NCI-H69 (cell line): ENCODE results near the gene EXOSC7.

Experiments used
- DNase-seq: peaks from one replicate; lab custom pipeline; 2025; lab: John Stamatoyannopoulos, UW

The EXOSC7 gene

GRCh38 chr3:44993471-44994205 is 17.6 kb downstream of the EXOSC7 start:
- DNase-seq: peak; percentile 58

DNA sequence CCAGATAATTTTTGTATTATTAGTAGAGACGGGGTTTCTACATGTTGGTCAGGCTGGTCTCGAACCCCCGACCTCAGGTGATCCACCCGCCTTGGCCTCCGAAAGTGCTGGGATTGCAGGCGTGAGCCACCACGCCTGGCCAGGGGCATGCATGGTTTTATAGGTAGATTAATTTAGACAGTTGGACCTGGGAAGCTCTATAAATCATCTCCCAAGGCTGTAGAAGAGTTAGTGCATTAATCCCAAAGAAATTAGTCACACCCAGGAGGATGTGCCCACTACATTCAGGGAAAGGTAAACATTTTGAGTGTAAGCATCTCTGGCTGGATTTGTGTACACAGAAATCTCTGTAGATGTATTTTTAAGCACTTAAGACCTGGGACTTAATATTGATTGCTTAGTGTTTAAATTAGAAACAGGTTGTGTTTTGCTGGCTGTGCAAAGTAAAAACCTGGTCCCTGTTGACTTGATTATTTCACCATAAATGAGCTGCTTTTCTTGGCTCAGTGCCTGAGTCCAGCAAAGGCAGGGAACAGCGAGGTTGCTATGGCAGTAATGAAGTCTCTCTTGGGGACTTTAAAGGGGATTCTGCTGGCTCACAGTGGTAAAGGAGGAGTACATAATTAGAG is 19.2 kb downstream of the EXOSC7 start:
- peak; percentile 95 for DNase-seq

DNA sequence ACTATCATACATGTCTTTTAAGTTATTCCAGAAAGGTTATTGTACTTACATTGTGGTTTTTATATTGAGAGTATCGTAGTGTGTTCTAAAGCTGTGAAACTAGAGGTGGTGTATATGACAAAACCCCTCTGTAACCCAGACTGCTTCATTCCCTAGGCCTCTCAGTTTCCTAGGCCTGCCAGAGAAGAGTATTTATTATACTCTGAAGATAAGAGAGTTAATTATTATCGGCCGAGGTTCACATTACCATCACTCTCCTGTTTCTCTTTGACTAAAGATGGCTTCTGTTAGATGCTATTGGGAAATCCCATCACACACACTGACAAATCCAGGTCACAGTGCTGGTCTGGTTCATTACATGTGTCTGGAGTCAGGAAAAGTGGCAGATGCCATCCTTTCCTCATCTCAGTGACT is 20.5 kb downstream of the EXOSC7 start:
- DNase-seq: no peak

GRCh38 chr3:44999782-45000181 is 23.7 kb downstream of the EXOSC7 start:
- DNase-seq: no peak

GRCh38 chr3:45000823-45001222 is 24.8 kb downstream of the EXOSC7 start:
- no peak for DNase-seq

- no peak for DNase-seq
Observed at GRCh38 chr3:45001738-45002137, 25.7 kb downstream of the EXOSC7 start.

DNA sequence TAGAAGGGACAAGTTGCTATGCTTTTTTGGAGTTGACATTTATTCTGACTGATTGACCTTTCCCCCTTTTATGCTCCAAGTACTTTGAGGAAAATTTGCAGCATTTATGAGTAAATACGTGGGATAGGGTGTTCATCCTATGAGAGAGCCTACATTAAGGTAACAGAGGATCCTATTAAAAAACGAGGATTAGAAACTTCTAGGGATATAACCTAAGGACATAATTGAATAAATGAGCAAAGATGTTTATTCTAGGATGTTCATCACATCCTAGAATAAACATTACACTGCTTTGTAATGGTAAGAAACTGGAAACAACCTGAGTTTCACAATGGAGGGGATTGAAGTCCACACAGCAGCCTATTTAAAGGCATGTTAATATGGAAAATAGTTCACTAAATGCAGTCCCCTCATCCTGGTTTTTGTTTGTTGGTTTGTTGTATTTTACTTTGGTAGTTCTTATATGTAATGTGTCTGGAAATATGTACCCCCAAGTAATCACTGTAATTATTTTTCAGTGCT is 26.2 kb downstream of the EXOSC7 start:
- no peak for DNase-seq

DNA sequence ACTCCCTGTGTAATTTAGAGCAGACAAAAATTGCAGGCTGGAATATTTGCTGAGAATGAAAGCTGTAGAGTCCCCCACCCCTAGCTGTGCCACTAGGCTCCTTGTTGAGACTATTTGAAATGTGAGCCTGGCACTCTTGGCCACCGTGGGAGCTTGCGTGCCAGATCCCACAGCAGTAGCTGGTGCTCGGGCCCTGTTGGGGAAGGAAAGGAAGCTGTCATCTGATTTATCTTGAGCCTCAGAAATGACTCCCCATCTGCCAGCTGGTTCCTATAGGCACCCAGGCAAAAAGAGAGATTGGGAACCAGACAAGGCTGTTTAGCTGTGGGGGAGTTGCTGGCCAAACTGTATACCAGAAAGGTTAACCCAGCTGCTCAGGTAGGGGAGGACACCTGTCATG is 26.7 kb downstream of the EXOSC7 start:
- no peak for DNase-seq

DNA sequence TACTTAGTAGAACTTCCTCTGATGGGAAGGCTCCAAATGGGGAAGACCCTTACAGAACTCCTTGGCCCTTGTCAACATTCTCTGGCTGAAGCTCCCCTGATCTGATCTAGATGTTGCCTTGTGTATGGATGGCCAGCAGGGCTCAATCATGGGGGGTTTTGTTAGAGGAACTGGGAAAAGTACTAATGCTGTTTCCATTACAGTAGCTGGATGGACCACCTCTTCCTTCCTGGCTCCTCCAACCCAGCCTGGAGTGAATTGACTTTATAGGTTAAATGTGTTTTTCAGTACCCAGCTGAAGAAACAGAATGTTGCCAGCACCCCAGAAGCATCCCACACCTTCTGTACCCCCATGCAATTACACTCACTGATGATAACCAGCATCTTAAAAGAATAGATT is 27.4 kb downstream of the EXOSC7 start:
- no peak for DNase-seq

DNA sequence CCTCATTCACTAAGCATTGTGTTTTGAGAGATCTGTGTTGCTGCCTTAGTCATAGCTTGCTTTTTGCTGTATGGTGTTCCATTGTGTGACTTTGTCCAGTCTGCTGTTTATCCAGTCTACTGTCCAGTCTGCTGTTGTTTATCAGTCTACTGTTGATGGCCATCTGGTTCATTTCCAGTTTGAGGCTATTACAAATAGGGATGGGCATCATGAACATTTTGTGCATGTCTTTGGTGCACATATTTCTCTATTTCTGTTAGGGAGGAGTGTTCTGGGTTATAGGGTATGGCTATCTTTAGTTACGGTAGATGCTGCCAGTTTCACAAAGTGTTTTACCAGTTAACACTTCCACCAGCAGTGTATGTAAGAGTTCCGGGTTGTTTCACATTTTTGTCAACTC is 27.8 kb downstream of the EXOSC7 start:
- DNase-seq: no peak

GRCh38 chr3:45007091-45007490 is 31.0 kb downstream of the EXOSC7 start:
- no peak for DNase-seq

DNA sequence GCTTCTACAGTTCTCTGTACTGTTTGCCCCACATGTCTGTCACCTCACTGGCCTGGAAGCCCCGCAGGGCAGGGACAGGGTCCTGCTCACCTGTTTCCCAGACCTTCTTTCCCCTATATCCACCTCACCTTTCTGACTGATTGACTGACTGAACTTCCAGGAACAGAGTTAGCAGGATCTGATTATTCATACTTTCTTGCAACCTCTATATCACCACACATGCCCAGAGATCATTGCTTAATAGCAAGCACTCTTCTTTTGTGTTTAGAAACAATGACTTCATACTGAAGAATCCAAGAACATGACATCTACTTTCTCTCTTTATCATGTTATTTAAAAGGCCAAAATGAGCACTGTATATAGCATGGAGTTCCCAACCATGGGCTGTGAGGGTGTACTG is 32.1 kb downstream of the EXOSC7 start:
- DNase-seq: no peak

DNA sequence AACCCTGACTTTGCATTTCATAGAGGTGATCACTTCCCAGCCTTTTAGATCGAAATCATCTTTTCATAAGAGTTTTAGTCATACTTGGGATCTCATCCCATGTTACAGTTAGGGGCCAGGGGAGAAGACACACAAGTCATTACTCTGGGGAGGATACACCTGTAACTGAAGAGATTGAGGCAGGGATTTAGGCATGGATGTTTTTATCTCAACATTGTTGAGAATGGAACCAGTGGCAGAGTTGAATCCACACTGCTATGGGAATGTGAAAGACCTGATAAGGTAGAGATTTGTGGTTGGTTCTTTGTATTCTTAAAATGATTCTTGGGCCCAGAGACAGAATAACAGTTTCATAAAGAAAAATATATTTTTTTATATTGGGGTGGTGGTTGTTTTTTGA is 33.8 kb downstream of the EXOSC7 start:
- no peak for DNase-seq

DNA sequence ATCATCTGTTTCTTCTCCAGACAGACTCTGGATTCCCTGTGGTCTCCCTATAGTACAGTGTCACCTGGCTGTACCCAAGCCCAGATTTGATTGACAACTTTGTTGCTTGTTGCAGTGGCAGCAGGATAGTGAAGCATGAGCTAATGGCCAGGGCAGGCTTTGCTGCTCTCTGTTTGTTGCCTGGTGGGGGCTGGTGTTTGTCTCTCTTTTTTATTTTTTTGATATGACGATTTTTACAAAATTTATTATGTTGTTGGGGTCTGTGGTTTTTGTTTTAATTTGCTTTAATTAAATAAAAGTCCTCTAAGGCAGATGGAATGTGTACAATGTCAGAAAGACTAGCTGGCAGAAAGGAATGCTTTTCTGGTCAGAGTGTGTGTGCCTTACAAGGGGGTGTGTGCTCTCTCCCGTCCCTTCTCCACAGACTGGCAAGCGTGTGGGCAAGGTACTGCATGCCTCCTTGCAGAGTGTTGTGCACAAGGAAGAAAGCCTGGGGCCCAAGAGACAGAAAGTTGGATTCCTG is 34.8 kb downstream of the EXOSC7 start:
- no peak for DNase-seq

DNA sequence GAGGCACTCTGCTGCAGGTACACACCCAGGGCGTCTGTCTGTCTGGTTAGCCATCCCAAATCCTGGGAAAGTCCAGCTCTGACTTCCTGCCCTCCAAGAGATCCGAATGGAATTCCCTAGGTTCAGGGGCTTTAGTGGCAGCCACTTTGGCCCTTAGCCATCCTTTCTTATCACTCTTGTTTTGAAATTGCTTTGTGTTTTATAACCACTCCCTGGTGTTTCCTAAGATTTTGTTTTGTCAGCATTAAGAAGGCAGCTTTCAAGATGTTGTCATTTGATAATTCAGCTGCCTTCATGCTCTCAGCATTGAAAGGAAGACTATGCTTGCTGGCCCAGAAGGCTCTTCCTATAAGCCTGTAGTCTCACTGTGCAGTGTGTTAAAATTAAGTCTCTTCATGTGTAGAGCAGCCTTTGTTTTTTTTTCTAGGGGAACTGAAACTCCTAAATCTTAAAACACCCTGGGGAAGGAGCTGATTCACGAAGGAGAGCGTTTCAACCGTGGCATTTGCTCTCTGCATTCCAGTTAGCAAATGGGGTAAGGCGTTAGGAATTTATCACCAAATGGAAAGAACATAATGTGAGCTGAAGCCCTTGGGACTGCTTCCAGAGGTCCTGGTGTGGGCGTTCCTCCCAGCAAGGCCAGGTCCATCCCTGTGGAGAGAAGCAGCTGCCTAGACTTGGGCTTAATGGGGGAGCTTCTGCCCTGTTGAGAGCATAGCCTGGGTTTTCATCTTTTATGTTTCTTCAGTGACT is 35.9 kb downstream of the EXOSC7 start:
- DNase-seq: no peak

GRCh38 chr3:45012577-45012976 is 36.5 kb downstream of the EXOSC7 start:
- no peak for DNase-seq

DNA sequence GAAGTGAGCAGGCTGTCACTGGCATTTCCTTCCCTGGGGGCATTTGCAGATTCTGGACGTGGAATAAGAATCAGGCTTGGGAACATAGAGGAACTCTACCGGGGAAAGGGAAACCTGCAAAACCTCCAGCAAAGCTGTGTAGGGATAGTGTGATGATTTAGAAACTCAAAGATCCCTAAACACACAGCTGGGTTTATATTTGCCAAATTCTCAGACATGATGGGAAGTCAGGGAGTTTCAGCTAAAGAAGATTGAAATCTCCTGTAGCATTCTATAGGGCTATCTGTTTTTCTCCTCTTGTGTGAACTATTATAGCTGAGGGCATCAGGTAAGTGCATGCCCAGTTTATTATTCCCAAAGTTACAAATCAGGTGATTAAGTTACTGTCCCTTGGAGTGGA is 40.9 kb downstream of the EXOSC7 start:
- no peak for DNase-seq

- no peak for DNase-seq
Observed at GRCh38 chr3:45017821-45018220, 41.8 kb downstream of the EXOSC7 start.

DNA sequence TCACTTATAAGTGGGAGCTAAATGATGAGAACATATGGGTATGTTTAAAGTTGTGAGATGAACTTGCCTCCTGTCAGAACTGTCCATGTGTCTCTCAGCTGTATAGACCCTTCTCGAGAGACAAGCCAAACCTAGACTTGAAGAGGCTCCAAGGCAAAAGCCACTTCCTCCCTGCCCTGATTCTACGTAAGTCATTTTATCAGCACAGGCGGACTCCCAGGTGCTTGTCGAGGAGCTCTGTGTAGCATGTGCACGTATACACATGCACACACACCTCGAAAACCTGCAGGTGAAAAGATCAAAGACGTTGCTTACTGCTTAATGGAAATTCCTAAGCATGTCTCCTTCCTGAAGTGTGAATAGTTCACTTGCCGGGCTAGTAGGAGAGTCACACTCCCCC is 44.5 kb downstream of the EXOSC7 start:
- DNase-seq: no peak

- no peak for DNase-seq
Observed at GRCh38 chr3:45021524-45022297, 45.7 kb downstream of the EXOSC7 start.

DNA sequence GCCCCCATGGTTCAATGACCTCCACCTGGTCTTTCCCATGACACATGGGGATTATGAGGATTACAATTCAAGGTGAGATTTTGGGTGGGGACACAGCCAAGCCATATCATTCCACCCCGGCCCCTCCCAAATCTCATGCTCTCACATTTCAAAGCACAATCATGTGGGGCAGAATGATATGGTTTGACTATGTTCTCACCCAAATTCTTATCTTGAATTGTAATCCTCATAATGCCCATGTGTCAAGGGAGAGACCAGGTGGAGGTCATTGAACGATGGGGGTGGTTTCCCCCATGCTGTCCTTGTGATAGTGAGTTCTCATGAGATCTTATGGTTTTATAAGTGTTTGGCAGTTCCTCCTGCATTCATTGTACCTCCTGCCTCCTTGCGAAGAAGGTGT is 47.6 kb downstream of the EXOSC7 start:
- DNase-seq: no peak
